GM12878 (cell line): ENCODE results near the gene HMG20B. TPM values are rescaled to one million over a fixed set of nuclear protein-coding genes. Genes with fewer than 3 reads are reported as not detected.

Experiments
- ATAC-seq: fragments of 200-7000 bp; cut with Tn5 transposase; 3 replicates; pipeline ENCODE4 v1.9.1; 2020; ENCODE audit warnings: mild to moderate bottlenecking, moderate library complexity
- BruUV-seq: library from RNA; stranded (reverse); fragments of 400-500 nt; replicated peaks from 2 replicates; lab custom pipeline; 2021; lab: Mats Ljungman, UMichigan
- CTCF ChIA-PET: fragments of 300-600 bp; sonication (Branson Sonifier 250); formaldehyde crosslinking; extraction: SDS; loops from one replicate; lab custom pipeline; 2021; ENCODE audit warnings: inconsistent platforms; lab: Yijun Ruan, JAX
- POLR2A ChIA-PET: fragments of 350-600 bp; formaldehyde crosslinking; extraction: SDS; loops from one replicate; lab custom pipeline; 2021; ENCODE audit warnings: inconsistent platforms; lab: Charles Lee
- RAD21 ChIA-PET: fragments of 300-600 bp; sonication (Branson Sonifier 250); formaldehyde crosslinking; loops from one replicate; lab custom pipeline; 2023; ENCODE audit warnings: antibody characterized with exemption; ENCODE audit not compliant: unreplicated experiment; lab: Charles Lee
- SMC1A ChIA-PET: fragments of 300-600 bp; sonication (Branson Sonifier 250); formaldehyde crosslinking; loops from one replicate; lab custom pipeline; 2023; ENCODE audit not compliant: unreplicated experiment, uncharacterized antibody; lab: Charles Lee
- DNase-seq: peaks from one replicate; pipeline ENCODE4 v3.0.0-alpha.2; 2011; ENCODE audit warnings: low read depth, low spot score
- FAIRE-seq: peaks from 3 replicates; lab custom pipeline; 2011; peaks lifted over from hg19 to GRCh38; lab: Jason Lieb, UNC
- H2AFZ ChIP-seq: 2 replicates; pipeline ENCODE4 v1.6.0; 2011; ENCODE audit warnings: low read depth, low read length, control low read depth; ENCODE audit not compliant: control insufficient read depth
- H3K27ac ChIP-seq: 2 replicates; pipeline ENCODE4 v1.5.1; 2011; ENCODE audit warnings: control low read depth; ENCODE audit not compliant: control insufficient read depth, insufficient read depth
- H3K27me3 ChIP-seq, 2 experiments: replicated peaks in 1 of 2; 2 replicates each; pipeline versions ENCODE4 v1.6.0 to v1.6.1; 2011; ENCODE audit warnings: low read length in 1 of 2; ENCODE audit not compliant: control insufficient read depth in 2 of 2, insufficient read depth in 2 of 2
- H3K36me3 ChIP-seq, 2 experiments: 2 replicates each; pipeline ENCODE4 v1.5.1; 2011; ENCODE audit warnings: low read length in 1 of 2; ENCODE audit not compliant: control insufficient read depth in 2 of 2, insufficient read depth in 2 of 2
- H3K4me1 ChIP-seq: 2 replicates; pipeline ENCODE4 v1.6.1; 2011; ENCODE audit warnings: mild to moderate bottlenecking, low read length, moderate library complexity, mixed read lengths; ENCODE audit not compliant: control insufficient read depth, insufficient read depth
- H3K4me2 ChIP-seq: 2 replicates; pipeline ENCODE4 v1.6.0; 2011; ENCODE audit warnings: control low read depth; ENCODE audit not compliant: control insufficient read depth, insufficient read depth
- H3K4me3 ChIP-seq: fragments of 200-600 bp; sonication (generic); 2 replicates; pipeline ENCODE4 v1.5.1; 2016
- H3K79me2 ChIP-seq: 2 replicates; pipeline ENCODE4 v1.6.0; 2011; ENCODE audit warnings: low read length; ENCODE audit not compliant: control insufficient read depth, insufficient read depth
- H3K9ac ChIP-seq: 2 replicates; pipeline ENCODE4 v1.8.0; 2011; ENCODE audit warnings: low read length, control low read depth, mixed read lengths; ENCODE audit not compliant: control insufficient read depth, insufficient read depth
- H3K9me3 ChIP-seq: replicated peaks from 3 replicates; pipeline ENCODE4 v1.5.1; 2011; ENCODE audit warnings: mild to moderate bottlenecking, low read length; ENCODE audit not compliant: control insufficient read depth, insufficient read depth
- H4K20me1 ChIP-seq: 2 replicates; pipeline ENCODE4 v1.6.0; 2011; ENCODE audit not compliant: control insufficient read depth, insufficient read depth
- CEBPB ChIP-seq, 2 experiments: fragments of 150-350 bp in 1 of 2; IDR thresholded peaks; 2 replicates each; pipeline ENCODE4 v1.6.1; 2012 to 2014; ENCODE audit warnings: low read depth in 2 of 2, low read length in 2 of 2, borderline replicate concordance in 1 of 2, inconsistent platforms in 1 of 2
- DPF2 ChIP-seq: fragments of 450-650 bp; IDR thresholded peaks from 2 replicates; pipeline ENCODE4 v1.6.1; 2017; ENCODE audit warnings: mild to moderate bottlenecking
- EZH2 ChIP-seq: IDR thresholded peaks from 2 replicates; pipeline ENCODE4 v1.6.1; 2012; ENCODE audit warnings: low read depth, mild to moderate bottlenecking, control low read depth, inconsistent platforms, low read length, borderline replicate concordance; ENCODE audit not compliant: control insufficient read depth
- FOXM1 ChIP-seq: IDR thresholded peaks from 2 replicates; pipeline ENCODE4 v1.6.1; 2012; ENCODE audit warnings: low read depth, mild to moderate bottlenecking, inconsistent platforms, low read length, moderate library complexity
- KAT2A ChIP-seq: conservative IDR thresholded peaks from 2 replicates; pipeline ENCODE4 v1.6.1; 2011; ENCODE audit warnings: low read depth, low read length; ENCODE audit not compliant: control insufficient read depth
- NR2C1 ChIP-seq: fragments of 450-650 bp; IDR thresholded peaks from 2 replicates; pipeline ENCODE4 v1.6.1; 2017; ENCODE audit warnings: antibody characterized with exemption, mild to moderate bottlenecking, moderate library complexity
- RB1 ChIP-seq: fragments of 450-650 bp; formaldehyde crosslinking; IDR thresholded peaks from 2 replicates; pipeline ENCODE4 v1.6.1; 2017; ENCODE audit warnings: mild to moderate bottlenecking, borderline replicate concordance
- REST ChIP-seq: IDR thresholded peaks from 2 replicates; pipeline ENCODE4 v1.6.1; 2012; ENCODE audit warnings: mild to moderate bottlenecking, low read depth, low read length
- SUPT20H ChIP-seq: IDR thresholded peaks from 2 replicates; pipeline ENCODE4 v1.6.1; 2011; ENCODE audit warnings: low read depth, mild to moderate bottlenecking, low read length, moderate library complexity, borderline replicate concordance; ENCODE audit not compliant: control insufficient read depth
- TCF12 ChIP-seq: IDR thresholded peaks from 2 replicates; pipeline ENCODE4 v1.6.1; 2011; ENCODE audit warnings: low read depth, mild to moderate bottlenecking, low read length
- ZNF207 ChIP-seq: fragments of 450-650 bp; IDR thresholded peaks from 2 replicates; pipeline ENCODE4 v1.6.1; 2014; ENCODE audit warnings: antibody characterized with exemption, mild to moderate bottlenecking, borderline replicate concordance
- ZNF24 ChIP-seq: fragments of 450-650 bp; IDR thresholded peaks from 2 replicates; pipeline ENCODE4 v1.6.1; 2017; ENCODE audit warnings: antibody characterized with exemption, mild to moderate bottlenecking
- WGBS: methylation state at CpG from one replicate; pipeline ENCODE4 v1.1.6; 2016; ENCODE audit warnings: low lambda C conversion rate; ENCODE audit not compliant: insufficient replicate concordance, insufficient coverage; ENCODE audit errors: missing lambda C conversion rate; 5-methylcytosine and 5-hydroxymethylcytosine counted together
- in situ Hi-C: fragments of 300-500 bp; cut with MboI; formaldehyde crosslinking; loops from 9 replicates; pipeline ENCODE4 v1.14.3; 2018; ENCODE audit warnings: mixed read lengths
- intact Hi-C: fragments of 100-400 bp; cut with micrococcal nuclease; formaldehyde crosslinking; loops from one replicate; pipeline ENCODE4 v1.14.2; 2022; ENCODE audit not compliant: unreplicated experiment
- polyA plus RNA-seq, 11 experiments: library from polyadenylated mRNA; depleted of rRNA in 4 of 11; unstranded in 6 of 11; stranded (reverse) in 5 of 11; fragments of >200 nt; fragmentation: Nextera tagmentation in 4 of 11; fragmentation: Illumina TruSeq in 1 of 11; extraction: Ambion mirVana in 4 of 11; extraction: Trizol in 1 of 11; gene quantifications; 1 replicate in 1 of 11; 2 replicates in 10 of 11; pipeline versions ENCODE4 v1.2.1 to v1.2.3, GENCODE V29; 2011 to 2016; ENCODE audit warnings: inconsistent platforms in 2 of 11, missing spikeins in 2 of 11, low read depth in 1 of 11
- total RNA-seq, 4 experiments: library from RNA; depleted of rRNA in 3 of 4; stranded (reverse); fragments of >200 nt in 3 of 4; fragmentation: Illumina TruSeq in 1 of 4; extraction: Trizol in 1 of 4; gene quantifications; 2 replicates each; pipeline versions ENCODE4 v1.2.1 to v1.2.3, GENCODE V29; 2013 to 2021

Gene HMG20B
- total and polyA plus RNA-seq, 10 of the 15 experiments (the other 5 are each of a cell fraction or from before 2014, with no cell fraction given) = 0.37 to 92.7 (median 47.0) TPM

GRCh38 chr19:3548606-3549005 lies 24.1 kb upstream of the HMG20B start:
- ChIA-PET CTCF (interaction anchor here (0.6 to 1.3 kb wide), 2 partner anchors 10 to 620 kb away, joined by 3 read pairs; partner anchors contain the start of gene TEKTIP1), RAD21 (no interaction called here), SMC1A (no interaction called here), POLR2A (interaction anchor here (0.6 to 1.1 kb wide), 2 partner anchors 8 to 111 kb away, joined by 3 to 4 read pairs; partner anchors contain the start of gene MFSD12)
- WGBS = 81% methylated on average over 14 of the region's 14 CpGs
- H3K9me3 ChIP-seq = no peaks in the 10 kb centered on the region
- FAIRE-seq = no peak
- no peaks in the 10 kb centered on the region for H3K27me3 ChIP-seq
- H3K4me2 ChIP-seq = no peak overlapping the region
- BruUV-seq = no TSS peak
- intact Hi-C loops = loop anchor here (5.0 kb wide), 1 partner anchor 159 kb away; the partner anchor contains the start of gene TJP3
- peaks cover 8% of the 10 kb centered on the region for H3K79me2 ChIP-seq
- no peak overlapping the region for H3K27ac ChIP-seq
- peaks cover 2 to 9% of the 10 kb centered on the region in 2 experiments; a peak in 3 of 4 replicates for H3K36me3 ChIP-seq
- H4K20me1 ChIP-seq = no peaks in the 10 kb centered on the region
- TF ChIP-seq ZNF207 = no peak
- TF ChIP-seq SUPT20H = no peak
- no peak for TF ChIP-seq RB1
- TF ChIP-seq CEBPB (IDR thresholded peaks at IDR 0.05; ENCODE audit: borderline replicate concordance in 1 of 2, low read depth in 2 of 2, low read length in 2 of 2) = no peak
- no peak for TF ChIP-seq KAT2A
- TF ChIP-seq REST = no peak
- TF ChIP-seq FOXM1 = no peak
- TF ChIP-seq ZNF24 = no peak
- TF ChIP-seq NR2C1 = no peak
- TF ChIP-seq EZH2 = no peak
- no peak for TF ChIP-seq DPF2
- TF ChIP-seq TCF12 = no peak
- no peak overlapping the region for H3K4me3 ChIP-seq
- H3K9ac ChIP-seq = no peak overlapping the region
- DNase-seq = no peak
- in situ Hi-C loops = no loop called here
- ATAC-seq = no peak
- peaks cover 10% of the 10 kb centered on the region for H3K4me1 ChIP-seq
- no peak overlapping the region for H2AFZ ChIP-seq
